Ishikawa (cell line): ENCODE results near the gene HTT.

ENCODE experiments used
- CEBPB ChIP-seq: IDR thresholded peaks from 2 replicates; pipeline ENCODE4 v1.6.1; 2012
- CREB1 ChIP-seq: IDR thresholded peaks from 2 replicates; pipeline ENCODE4 v1.6.1; 2012; ENCODE audit warnings: low read depth
- EGR1 ChIP-seq: IDR thresholded peaks from 2 replicates; pipeline ENCODE4 v1.6.1; 2012
- EP300 ChIP-seq: IDR thresholded peaks from 2 replicates; pipeline ENCODE4 v1.6.1; 2012; ENCODE audit warnings: borderline replicate concordance
- FOXM1 ChIP-seq: IDR thresholded peaks from 2 replicates; pipeline ENCODE4 v1.6.1; 2012; ENCODE audit warnings: low read depth, borderline replicate concordance
- MAX ChIP-seq: IDR thresholded peaks from 2 replicates; pipeline ENCODE4 v1.6.1; 2012
- NFIC ChIP-seq: IDR thresholded peaks from 2 replicates; pipeline ENCODE4 v1.6.1; 2012
- RAD21 ChIP-seq: IDR thresholded peaks from 2 replicates; pipeline ENCODE4 v1.6.1; 2012; ENCODE audit warnings: low read depth
- REST ChIP-seq: IDR thresholded peaks from 2 replicates; pipeline ENCODE4 v1.6.1; 2012; ENCODE audit warnings: low read depth, mild to moderate bottlenecking
- TAF1 ChIP-seq: IDR thresholded peaks from 2 replicates; pipeline ENCODE4 v1.6.1; 2012; ENCODE audit warnings: low read depth, mild to moderate bottlenecking
- TCF12 ChIP-seq: IDR thresholded peaks from 2 replicates; pipeline ENCODE4 v1.6.1; 2012; ENCODE audit warnings: low read depth
- TEAD4 ChIP-seq: IDR thresholded peaks from 2 replicates; pipeline ENCODE4 v1.6.1; 2012
- USF1 ChIP-seq: IDR thresholded peaks from 2 replicates; pipeline ENCODE4 v1.6.1; 2012
- YY1 ChIP-seq: IDR thresholded peaks from 2 replicates; pipeline ENCODE4 v1.6.1; 2012; ENCODE audit warnings: low read depth
- ZBTB7A ChIP-seq: IDR thresholded peaks from 2 replicates; pipeline ENCODE4 v1.6.1; 2012; ENCODE audit warnings: low read depth

The HTT gene

GRCh38 chr4:3168029-3168428 is 93.5 kb downstream of the HTT start:
- TF ChIP-seq TCF12, result no peak
- TF ChIP-seq FOXM1, result no peak
- TF ChIP-seq RAD21, result no peak
- TF ChIP-seq NFIC, result no peak
- no peak for TF ChIP-seq MAX
- no peak for TF ChIP-seq YY1
- TF ChIP-seq TAF1, result no peak
- TF ChIP-seq ZBTB7A, result no peak

GRCh38 chr4:3174371-3175338 is 100.2 kb downstream of the HTT start:
- no peak for TF ChIP-seq TAF1
- TF ChIP-seq TCF12, result no peak
- TF ChIP-seq EP300, result no peak
- TF ChIP-seq NFIC, result no peak
- no peak for TF ChIP-seq YY1
- TF ChIP-seq CREB1, result no peak
- no peak for TF ChIP-seq FOXM1
- TF ChIP-seq ZBTB7A, result no peak
- no peak for TF ChIP-seq REST
- TF ChIP-seq MAX, result no peak
- TF ChIP-seq USF1, result no peak
- no peak for TF ChIP-seq EGR1
- no peak for TF ChIP-seq RAD21

GRCh38 chr4:3176367-3177229 is 102.1 kb downstream of the HTT start:
- TF ChIP-seq TEAD4, result no peak
- TF ChIP-seq RAD21, result no peak

GRCh38 chr4:3177426-3177825 is 102.9 kb downstream of the HTT start:
- TF ChIP-seq TAF1, result no peak
- TF ChIP-seq EGR1, result no peak
- TF ChIP-seq MAX, result no peak
- TF ChIP-seq ZBTB7A, result no peak

- TF ChIP-seq MAX (no peak), RAD21 (no peak), NFIC (no peak), CREB1 (no peak), FOXM1 (no peak), USF1 (no peak), TEAD4 (no peak), YY1 (no peak), TCF12 (no peak), TAF1 (no peak), EGR1 (no peak), CEBPB (no peak), EP300 (no peak)
Observed at GRCh38 chr4:3177905-3178304, 103.4 kb downstream of the HTT start.

GRCh38 chr4:3178351-3178750 is 103.9 kb downstream of the HTT start:
- TF ChIP-seq CEBPB (no peak), TCF12 (no peak), TAF1 (no peak), EGR1 (no peak), FOXM1 (no peak), CREB1 (no peak), EP300 (no peak), TEAD4 (no peak), MAX (no peak), YY1 (no peak), NFIC (no peak), ZBTB7A (no peak), RAD21 (no peak), REST (no peak), USF1 (no peak)
